Stomach (tissue), 9 donors: Measurements from ENCODE around the gene CELF2. TPM values are rescaled to one million over a fixed set of nuclear protein-coding genes. Genes with fewer than 3 reads are reported as not detected.

Source experiments
- DNase-seq, 2 donors: peaks; one replicate each; pipeline versions ENCODE4 v3.0.0 to v3.0.0-alpha.2; 2013 to 2019
- H3K27ac ChIP-seq, 5 donors: fragments of 200-600 bp in 4 of 5; sonication (generic) in 4 of 5; one replicate each; pipeline ENCODE4 v1.5.1; 2013 to 2019; ENCODE audit warnings: mild to moderate bottlenecking in 1 of 5, moderate library complexity in 1 of 5
- H3K27me3 ChIP-seq, 3 donors: fragments of 200-600 bp; sonication (generic); one replicate each; pipeline ENCODE4 v1.5.1; 2017 to 2019; ENCODE audit warnings: mixed run types in 1 of 3
- H3K36me3 ChIP-seq, 4 donors: fragments of 200-600 bp; sonication (generic); 1 replicate in 3 of 4; 2 replicates in 1 of 4; pipeline ENCODE4 v1.5.1; 2016 to 2019
- H3K4me1 ChIP-seq, 4 donors: fragments of 200-600 bp; sonication (generic); one replicate each; pipeline ENCODE4 v1.5.1; 2016 to 2019
- H3K4me3 ChIP-seq, 4 donors: fragments of 200-600 bp; sonication (generic) in 3 of 4; one replicate each; pipeline ENCODE4 v1.5.1; 2016 to 2019; ENCODE audit warnings: mild to moderate bottlenecking in 1 of 4
- H3K9me3 ChIP-seq, 4 donors: fragments of 200-600 bp; sonication (generic); one replicate each; pipeline ENCODE4 v1.5.1; 2016 to 2019
- CTCF ChIP-seq, 7 experiments: fragments of 450-650 bp in 4 of 7; fragments of 200-600 bp in 3 of 7; sonication (generic) in 3 of 7; IDR thresholded peaks; one replicate each; pipeline ENCODE4 v1.5.1; 2016 to 2019; ENCODE audit warnings: antibody characterized with exemption in 7 of 7, control low read depth in 2 of 7, mild to moderate bottlenecking in 1 of 7
- EP300 ChIP-seq: sonication (generic); formaldehyde crosslinking; IDR thresholded peaks from one replicate; pipeline ENCODE4 v1.6.1; 2017; ENCODE audit warnings: antibody characterized with exemption
- POLR2A ChIP-seq, 4 donors: fragments of 450-650 bp; IDR thresholded peaks; one replicate each; pipeline ENCODE4 v1.6.1; 2016; ENCODE audit warnings: antibody characterized with exemption in 4 of 4, control low read depth in 2 of 4, mild to moderate bottlenecking in 1 of 4, moderate library complexity in 1 of 4
- POLR2AphosphoS5 ChIP-seq, 3 donors: sonication (generic); formaldehyde crosslinking; IDR thresholded peaks; one replicate each; pipeline ENCODE4 v1.6.1; 2016; ENCODE audit warnings: antibody characterized with exemption in 3 of 3
- WGBS, 5 donors: extraction: QIAGEN DNeasy Blood & Tissue Kit in 3 of 5; methylation state at CpG; one replicate each; pipeline versions ENCODE4 v1.1.5 to v1.1.7; 2013 to 2018; 5-methylcytosine and 5-hydroxymethylcytosine counted together
- intact Hi-C: fragments of 100-400 bp; cut with DNase I; formaldehyde crosslinking; loops from one replicate; pipeline ENCODE4 v1.15.1; 2023; ENCODE audit warnings: low total_unique reads
- polyA plus RNA-seq, 3 donors: library from polyadenylated mRNA; stranded (reverse); fragments of 200-250 nt; gene quantifications; one replicate each; pipeline ENCODE4 v1.2.3, GENCODE V29; 2013
- total RNA-seq, 5 donors: library from RNA; depleted of rRNA; stranded (reverse); fragments of >200 nt; gene quantifications; one replicate each; pipeline versions ENCODE4 v1.1.0 to v1.2.3, GENCODE V29; 2014 to 2016
- donor health status: healthy with polysubstance abuse.
- donor health status: Bipolar disorder and iron deficiency.
- donor health status: healthy.

The CELF2 gene
- total and polyA plus RNA-seq, 8 donors = 3.9 to 65.3 (median 36.1) TPM

DNA sequence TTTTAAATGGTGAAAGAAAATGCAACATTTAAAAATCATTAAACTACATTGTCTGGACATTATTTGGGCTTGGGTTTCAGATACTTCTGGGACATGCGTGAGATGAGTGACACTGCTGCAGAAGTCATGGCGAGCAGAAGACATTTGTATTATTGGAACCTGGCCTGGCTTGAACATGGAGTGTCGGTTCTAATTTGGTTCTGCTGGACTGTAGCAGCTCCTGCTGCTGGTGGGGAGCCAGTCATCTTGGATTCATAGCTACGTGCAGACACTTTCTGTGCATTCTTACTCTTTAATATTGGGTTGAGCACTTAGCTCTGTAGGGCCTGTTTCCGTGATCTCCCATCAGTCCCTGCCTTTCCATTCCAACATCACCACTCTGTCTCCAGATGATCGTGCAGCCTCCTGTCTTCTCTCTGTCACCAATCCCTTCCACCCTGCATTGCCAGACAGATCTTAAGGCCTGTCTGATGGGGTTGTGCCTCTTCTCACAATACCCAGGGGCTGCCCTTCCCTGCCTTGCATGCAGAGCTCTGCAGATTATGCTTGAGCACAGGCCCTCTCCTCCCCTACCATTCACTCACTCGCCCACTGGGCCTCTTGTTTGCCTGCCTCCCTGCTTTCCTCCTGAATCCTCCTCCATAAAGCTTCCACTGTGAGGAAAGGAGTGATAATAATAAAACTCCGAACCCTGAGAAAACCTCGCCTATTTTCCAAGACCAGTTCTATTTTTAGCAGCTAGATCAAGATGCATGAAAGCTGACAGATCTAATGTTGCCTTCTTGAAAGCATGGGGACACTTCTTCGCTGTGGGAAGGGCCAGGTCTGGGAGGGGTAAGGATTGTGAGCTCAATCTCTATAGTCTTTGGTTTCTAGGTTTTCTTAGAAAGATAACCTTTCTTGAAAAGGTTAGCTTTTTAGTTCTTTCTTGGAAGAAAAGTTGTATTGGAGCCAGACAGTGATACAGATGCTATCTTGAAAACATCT lies 32.9 kb downstream of the CELF2 start:
- H3K27ac ChIP-seq = peak overlapping the region in 1 of 5 donors; percentile 4
- 67 to 81% (median 78%) methylated on average over 10 of the region's 10 CpGs for WGBS, 5 donors
- intact Hi-C loops = no loop called here
- H3K4me3 ChIP-seq = no peak overlapping the region
- H3K27me3 ChIP-seq = no peaks in the 10 kb centered on the region
- H3K4me1 ChIP-seq = peaks cover 0 to 47% (median 18%) of the 10 kb centered on the region in 4 donors
- no peak for TF ChIP-seq POLR2A (IDR thresholded peaks at IDR 0.05)
- TF ChIP-seq CTCF (IDR thresholded peaks at IDR 0.05) = no peak
- TF ChIP-seq EP300 = no peak
- TF ChIP-seq POLR2AphosphoS5 (IDR thresholded peaks at IDR 0.05) = no peak
- no peak for DNase-seq
- no peaks in the 10 kb centered on the region for H3K9me3 ChIP-seq
- H3K36me3 ChIP-seq = no peaks in the 10 kb centered on the region

DNA sequence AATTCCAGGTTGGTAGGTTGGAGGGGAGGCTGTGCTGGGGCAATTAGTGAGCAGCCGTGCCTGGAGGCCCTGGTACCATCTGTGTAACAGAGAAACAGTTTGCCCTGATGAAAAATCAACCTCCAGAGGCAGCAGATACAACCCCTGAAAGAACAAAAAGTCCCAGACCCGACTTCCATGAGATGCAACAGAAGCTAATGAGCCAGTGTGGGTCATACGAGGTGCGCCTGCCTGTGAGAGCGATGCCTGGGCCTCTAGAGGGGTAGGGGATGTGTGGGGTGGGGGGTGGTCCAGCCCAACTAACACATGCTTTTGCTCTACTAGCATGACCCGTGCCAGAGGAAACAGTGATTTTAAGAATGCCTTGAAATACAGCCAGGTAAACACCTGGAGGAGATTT lies 39.3 kb downstream of the CELF2 start:
- 71 to 83% (median 77%) methylated on average over 6 of the region's 6 CpGs for WGBS, 5 donors
- Histone ChIP-seq H3K36me3 (no peaks in the 10 kb centered on the region), H3K27me3 (no peaks in the 10 kb centered on the region), H3K4me3 (no peak overlapping the region), H3K9me3 (peaks cover 0 to 5% (median 0%) of the 10 kb centered on the region in 4 donors), H3K27ac (peak overlapping the region in 2 of 5 donors; percentile 14), H3K4me1 (no peaks in the 10 kb centered on the region)
- no peak for TF ChIP-seq EP300
- no peak for TF ChIP-seq CTCF (IDR thresholded peaks at IDR 0.05)
- no peak for TF ChIP-seq POLR2AphosphoS5 (IDR thresholded peaks at IDR 0.05)
- TF ChIP-seq POLR2A (IDR thresholded peaks at IDR 0.05) = no peak
- peak in 1 of 2 donors; percentile 15 for DNase-seq
- intact Hi-C loops = no loop called here

- peak overlapping the region in 1 of 5 donors; percentile 14 for H3K27ac ChIP-seq
- intact Hi-C loops = no loop called here
- H3K27me3 ChIP-seq = no peaks in the 10 kb centered on the region
- WGBS, 5 donors = 65 to 78% (median 72%) methylated on average over 6 of the region's 6 CpGs
- no peaks in the 10 kb centered on the region for H3K36me3 ChIP-seq
- H3K9me3 ChIP-seq = peaks cover 0 to 6% (median 0%) of the 10 kb centered on the region in 4 donors
- peak in 1 of 2 donors; percentile 24 for DNase-seq
- TF ChIP-seq POLR2A (IDR thresholded peaks at IDR 0.05) = no peak
- H3K4me1 ChIP-seq = no peaks in the 10 kb centered on the region
- H3K4me3 ChIP-seq = no peak overlapping the region
Observed at GRCh38 chr10:11057448-11057847, 39.8 kb downstream of the CELF2 start.

DNA sequence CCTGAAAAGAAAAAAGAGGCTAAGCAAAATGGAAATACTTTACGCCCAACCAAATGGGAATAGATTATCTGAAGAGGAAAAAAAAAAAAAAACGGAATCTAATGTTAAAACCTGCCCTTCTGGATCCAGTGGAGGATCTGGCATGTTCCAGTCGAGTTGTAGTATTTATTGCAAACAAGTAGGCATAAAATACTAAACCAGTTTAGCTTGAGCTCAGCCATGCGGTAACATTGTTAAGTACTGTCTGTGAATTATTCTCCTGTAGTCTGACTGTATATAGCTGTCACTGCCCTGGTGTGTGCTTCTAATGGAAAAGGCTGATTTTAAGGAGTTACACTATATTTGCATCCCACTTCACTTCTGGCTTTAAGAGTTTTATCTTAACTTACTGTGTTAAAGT lies 40.3 kb downstream of the CELF2 start:
- Histone ChIP-seq H3K4me1 (no peaks in the 10 kb centered on the region), H3K27ac (no peak overlapping the region), H3K27me3 (no peaks in the 10 kb centered on the region), H3K36me3 (no peaks in the 10 kb centered on the region), H3K4me3 (no peak overlapping the region), H3K9me3 (peaks cover 0 to 6% (median 0%) of the 10 kb centered on the region in 4 donors)
- TF ChIP-seq POLR2AphosphoS5 (IDR thresholded peaks at IDR 0.05) (no peak), EP300 (no peak), POLR2A (IDR thresholded peaks at IDR 0.05) (no peak), CTCF (IDR thresholded peaks at IDR 0.05) (no peak)
- intact Hi-C loops = no loop called here
- peak in 1 of 2 donors; percentile 23 for DNase-seq
- 68 to 75% (median 72%) methylated on average over 4 of the region's 4 CpGs for WGBS, 5 donors
